Activated T-helper 2 cell treated with anti-CD3 and anti-CD28 coated beads, Interferon-gamma antibody, Interleukin-2, Interleukin-4, amounts not matched to agents 10 μg/mL and 5 μg/mL and 100 μg/mL, durations not matched to agents 14 hours and 24 hours and 36 hours (primary cell): Measurements from ENCODE around the gene ARID1A. TPM values are rescaled to one million over a fixed set of nuclear protein-coding genes. Genes with fewer than 3 reads are reported as not detected.
"Not testable (repeated sequence)": the region's sequence is repeated elsewhere in the genome, so short reads cannot be mapped to it uniquely, and the experiment has no call there.

Source experiments
- DNase-seq: peaks from one replicate; pipeline ENCODE4 v3.0.0; 2021; ENCODE audit warnings: low spot score
- H3K27ac Mint-ChIP-seq: one replicate; pipeline ENCODE4 v1.8.0; 2021; ENCODE audit warnings: mixed read lengths
- H3K27me3 Mint-ChIP-seq: one replicate; pipeline ENCODE4 v1.8.0; 2021; ENCODE audit warnings: low read depth, mixed read lengths
- H3K36me3 Mint-ChIP-seq: one replicate; pipeline ENCODE4 v1.8.0; 2021; ENCODE audit warnings: low read depth, mixed read lengths
- H3K4me1 Mint-ChIP-seq: one replicate; pipeline ENCODE4 v1.8.0; 2021; ENCODE audit warnings: low read depth, mixed read lengths
- H3K4me3 Mint-ChIP-seq: one replicate; pipeline ENCODE4 v1.8.0; 2021; ENCODE audit warnings: low read depth, mild to moderate bottlenecking, moderate library complexity, mixed read lengths
- H3K9me3 Mint-ChIP-seq: one replicate; pipeline ENCODE4 v1.8.0; 2021; ENCODE audit warnings: mixed read lengths
- intact Hi-C: fragments of 100-400 bp; cut with micrococcal nuclease; formaldehyde crosslinking; loops from one replicate; pipeline ENCODE4 v1.15.1; 2023
- total RNA-seq: library from RNA; stranded (reverse); gene quantifications from 2 replicates; pipeline ENCODE4 v1.2.3, GENCODE V29; 2022

ARID1A gene
- total RNA-seq, 1 donor from 2014 or later, result 109 TPM

DNA sequence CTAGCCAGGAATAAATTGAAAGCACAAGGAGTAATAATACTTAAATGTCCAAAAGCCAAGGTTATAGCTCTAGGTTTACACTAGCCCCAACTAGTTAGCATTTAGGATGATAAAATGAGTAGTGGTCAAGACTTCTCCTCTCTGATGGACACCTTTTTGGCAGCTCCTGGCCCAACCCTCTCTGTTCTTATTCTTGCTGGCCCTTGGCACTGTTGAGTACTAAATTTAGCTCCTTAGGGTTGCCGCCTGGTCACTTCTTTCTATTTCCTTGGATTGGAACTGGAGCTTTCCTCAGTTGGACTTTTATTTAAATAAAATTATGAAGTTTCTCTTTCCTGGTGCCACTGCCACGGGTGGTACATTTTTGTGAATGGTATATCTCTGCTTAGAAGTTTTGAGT, 28.3 kb downstream of the ARID1A start:
- Mint-ChIP-seq H3K36me3 (peaks cover 45% of the 10 kb centered on the region), H3K4me3 (no peak overlapping the region), H3K9me3 (no peaks in the 10 kb centered on the region), H3K4me1 (peaks cover 79% of the 10 kb centered on the region), H3K27ac (no peak overlapping the region), H3K27me3 (no peaks in the 10 kb centered on the region)
- intact Hi-C loops, result no loop called here
- DNase-seq, result no peak

DNA sequence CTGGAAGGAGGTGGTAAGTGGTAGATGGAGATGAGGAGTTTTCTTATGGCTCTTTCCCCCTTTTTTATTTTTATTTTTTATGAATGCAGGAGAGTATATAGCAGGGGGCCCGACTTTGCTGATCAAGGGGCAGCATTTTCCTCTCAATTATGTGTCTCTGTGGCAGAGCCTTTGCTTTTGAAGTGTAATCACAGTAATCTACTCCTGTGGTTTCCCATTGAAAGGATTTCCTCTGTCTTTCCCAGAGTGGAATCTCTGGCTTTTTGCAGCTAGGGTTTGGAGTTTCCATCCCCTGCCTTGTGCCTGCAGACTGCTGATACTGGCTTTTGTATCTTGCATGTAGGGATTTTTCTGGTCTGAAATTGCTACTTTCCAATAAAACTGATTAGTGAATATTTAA, 29.1 kb downstream of the ARID1A start:
- Mint-ChIP-seq H3K27me3 (no peaks in the 10 kb centered on the region), H3K36me3 (peaks cover 50% of the 10 kb centered on the region), H3K27ac (no peak overlapping the region), H3K9me3 (no peaks in the 10 kb centered on the region), H3K4me1 (peaks cover 80% of the 10 kb centered on the region), H3K4me3 (no peak overlapping the region)
- intact Hi-C loops, result no loop called here
- DNase-seq, result no peak

DNA sequence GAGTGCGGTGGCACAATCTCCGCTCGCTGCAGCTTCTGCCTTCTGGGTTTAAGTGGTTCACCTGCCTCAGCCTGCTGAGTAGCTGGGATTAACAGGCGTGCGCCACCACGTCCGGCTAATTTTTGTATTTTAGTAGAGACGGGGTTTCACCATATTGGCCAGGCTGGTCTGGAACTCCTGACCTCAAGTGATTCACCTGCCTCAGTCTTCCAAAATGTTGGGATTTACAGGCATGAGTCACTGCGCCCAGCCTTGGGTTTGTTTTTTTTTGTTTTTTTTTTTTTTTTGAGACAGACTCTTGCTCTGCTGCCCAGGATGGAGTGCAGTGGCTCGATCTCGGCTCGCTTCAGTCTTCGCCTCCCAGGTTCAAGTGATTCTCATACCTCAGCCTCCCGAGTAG, 30.1 kb downstream of the ARID1A start:
- H3K36me3 Mint-ChIP-seq, result peaks cover 52% of the 10 kb centered on the region
- H3K4me3 Mint-ChIP-seq, H3K27ac Mint-ChIP-seq, H3K27me3 Mint-ChIP-seq, DNase-seq, intact Hi-C loops, H3K9me3 Mint-ChIP-seq: not testable (repeated sequence)
- peaks cover 76% of the 10 kb centered on the region for H3K4me1 Mint-ChIP-seq

DNA sequence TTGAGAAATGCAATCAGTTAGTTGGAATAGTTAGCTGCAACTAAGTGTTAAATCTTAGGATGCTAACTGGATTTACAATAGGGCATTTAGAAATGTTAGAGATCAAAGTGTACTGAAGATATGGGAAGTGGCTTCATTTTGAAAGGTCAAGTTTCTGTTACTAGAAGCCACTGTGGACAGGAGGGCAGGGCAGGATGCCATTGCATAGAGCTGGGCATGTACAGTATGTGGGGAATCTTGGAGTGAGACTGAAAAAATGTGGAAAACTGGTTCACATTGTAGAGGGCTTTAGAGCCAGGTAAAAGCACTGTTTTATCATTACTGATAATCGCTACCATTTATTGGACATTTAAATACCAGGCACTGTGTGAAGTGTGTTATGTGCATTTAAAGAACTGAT, 31.0 kb downstream of the ARID1A start:
- intact Hi-C loops, result no loop called here
- H3K27me3 Mint-ChIP-seq, result no peaks in the 10 kb centered on the region

DNA sequence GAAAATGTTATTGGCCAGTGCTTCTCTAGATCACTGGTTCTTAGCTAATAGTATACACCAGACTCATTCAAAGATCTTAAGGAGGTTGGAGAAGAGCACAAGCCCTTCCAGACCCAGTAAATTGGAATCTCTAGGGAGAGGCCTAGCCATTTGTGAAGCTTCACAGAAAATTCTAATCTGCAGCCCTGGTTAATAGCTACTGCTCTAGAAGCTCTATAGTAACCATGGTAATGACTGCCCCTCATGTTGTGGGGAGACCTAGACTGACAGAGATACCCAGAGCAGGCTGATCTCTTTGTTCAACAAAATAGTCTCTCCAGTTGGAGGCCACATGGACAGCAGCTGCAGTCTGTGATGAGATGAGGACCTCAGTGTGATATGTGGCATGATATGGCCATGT, 31.7 kb downstream of the ARID1A start:
- Mint-ChIP-seq H3K36me3 (peaks cover 55% of the 10 kb centered on the region), H3K9me3 (no peaks in the 10 kb centered on the region), H3K4me3 (no peak overlapping the region), H3K27ac (no peak overlapping the region), H3K4me1 (peaks cover 69% of the 10 kb centered on the region), H3K27me3 (no peaks in the 10 kb centered on the region)
- no peak for DNase-seq
- intact Hi-C loops, result no loop called here

More for the DNA sequence above, 31.0 kb downstream of the ARID1A start:
- peaks cover 75% of the 10 kb centered on the region for H3K4me1 Mint-ChIP-seq
- H3K36me3 Mint-ChIP-seq, result peaks cover 52% of the 10 kb centered on the region
- H3K4me3 Mint-ChIP-seq, result no peak overlapping the region
- no peak for DNase-seq
- H3K27ac Mint-ChIP-seq, result peak overlapping the region; percentile 51
- no peaks in the 10 kb centered on the region for H3K9me3 Mint-ChIP-seq

DNA sequence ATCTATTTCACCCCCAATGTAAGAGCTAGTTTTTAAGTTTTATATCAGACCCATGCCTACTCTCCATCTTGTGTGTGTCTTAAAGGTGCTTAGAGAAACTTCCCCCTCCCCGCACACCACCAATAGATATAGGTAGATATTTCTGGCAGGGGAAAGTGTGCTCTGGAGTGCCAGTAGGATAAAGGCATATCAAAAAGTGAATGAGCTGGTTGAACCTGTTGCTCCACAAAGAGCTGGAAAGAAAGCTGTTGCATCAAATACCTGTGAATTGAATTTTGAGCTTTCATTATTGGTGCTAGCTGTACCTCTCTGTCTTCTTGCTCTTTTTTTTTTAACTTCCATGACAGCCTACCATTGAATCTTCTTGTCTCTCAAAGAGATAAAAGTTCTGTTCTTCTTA, 32.8 kb downstream of the ARID1A start:
- Mint-ChIP-seq H3K27ac (no peak overlapping the region), H3K36me3 (peaks cover 59% of the 10 kb centered on the region), H3K4me3 (no peak overlapping the region), H3K9me3 (no peaks in the 10 kb centered on the region), H3K4me1 (peaks cover 69% of the 10 kb centered on the region), H3K27me3 (no peaks in the 10 kb centered on the region)
- intact Hi-C loops, result no loop called here
- DNase-seq, result no peak

DNA sequence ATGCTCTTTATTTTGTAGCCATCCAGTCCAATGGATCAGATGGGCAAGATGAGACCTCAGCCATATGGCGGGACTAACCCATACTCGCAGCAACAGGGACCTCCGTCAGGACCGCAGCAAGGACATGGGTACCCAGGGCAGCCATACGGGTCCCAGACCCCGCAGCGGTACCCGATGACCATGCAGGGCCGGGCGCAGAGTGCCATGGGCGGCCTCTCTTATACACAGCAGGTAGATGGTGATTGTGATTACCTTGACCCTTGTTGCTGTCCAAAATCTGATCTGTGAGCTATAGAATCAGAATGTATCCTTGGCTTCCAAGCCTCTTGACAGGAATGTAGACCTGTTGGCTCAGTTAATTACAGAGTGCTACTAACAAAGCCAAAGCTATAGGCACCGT, 33.8 kb downstream of the ARID1A start:
- intact Hi-C loops, result no loop called here
- Mint-ChIP-seq H3K36me3 (peaks cover 61% of the 10 kb centered on the region), H3K27me3 (no peaks in the 10 kb centered on the region), H3K4me1 (peaks cover 69% of the 10 kb centered on the region), H3K4me3 (no peak overlapping the region), H3K27ac (no peak overlapping the region), H3K9me3 (no peaks in the 10 kb centered on the region)
- DNase-seq, result no peak

DNA sequence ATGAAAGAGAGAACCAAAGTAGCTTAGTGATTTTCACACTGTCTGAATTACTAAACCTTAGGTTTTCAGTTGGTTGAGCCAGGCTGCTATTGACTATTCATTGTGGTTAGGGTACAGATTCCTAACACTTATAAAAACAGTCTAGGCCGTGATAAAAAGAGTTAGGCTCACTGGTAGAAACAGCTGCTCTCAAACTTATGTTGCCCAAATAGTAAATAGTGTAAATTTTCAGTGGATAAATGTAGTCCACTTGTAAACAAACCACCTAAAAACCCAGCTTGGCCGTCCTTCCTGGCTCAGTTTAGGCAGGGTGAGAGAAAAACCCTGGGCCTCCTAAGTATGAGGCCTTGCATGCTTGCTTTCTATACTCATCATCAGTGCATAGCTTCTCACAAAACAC, 34.9 kb downstream of the ARID1A start:
- DNase-seq, result no peak
- intact Hi-C loops, result no loop called here
- H3K27ac Mint-ChIP-seq, result no peak overlapping the region
- H3K27me3 Mint-ChIP-seq, result no peaks in the 10 kb centered on the region
- H3K4me3 Mint-ChIP-seq, result no peak overlapping the region
- peaks cover 67% of the 10 kb centered on the region for H3K36me3 Mint-ChIP-seq
- no peaks in the 10 kb centered on the region for H3K9me3 Mint-ChIP-seq
- peaks cover 65% of the 10 kb centered on the region for H3K4me1 Mint-ChIP-seq

DNA sequence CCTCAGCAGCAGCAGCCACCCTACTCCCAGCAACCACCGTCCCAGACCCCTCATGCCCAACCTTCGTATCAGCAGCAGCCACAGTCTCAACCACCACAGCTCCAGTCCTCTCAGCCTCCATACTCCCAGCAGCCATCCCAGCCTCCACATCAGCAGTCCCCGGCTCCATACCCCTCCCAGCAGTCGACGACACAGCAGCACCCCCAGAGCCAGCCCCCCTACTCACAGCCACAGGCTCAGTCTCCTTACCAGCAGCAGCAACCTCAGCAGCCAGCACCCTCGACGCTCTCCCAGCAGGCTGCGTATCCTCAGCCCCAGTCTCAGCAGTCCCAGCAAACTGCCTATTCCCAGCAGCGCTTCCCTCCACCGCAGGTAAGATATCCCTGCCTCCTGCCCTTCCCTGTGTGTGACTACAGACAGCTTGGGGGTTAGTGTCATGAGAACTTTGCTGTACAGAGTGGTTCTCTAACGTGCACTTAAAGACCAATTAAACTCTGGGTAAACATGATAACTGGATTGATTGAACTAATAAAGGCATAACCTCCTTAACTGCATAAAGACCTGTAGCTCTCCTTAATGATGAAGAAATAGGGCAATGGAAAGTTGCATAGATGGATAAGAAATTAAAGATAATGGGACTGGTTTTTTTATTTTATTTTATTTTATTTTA, 35.6 kb downstream of the ARID1A start:
- DNase-seq, result no peak
- Mint-ChIP-seq H3K9me3 (no peaks in the 10 kb centered on the region), H3K27me3 (no peaks in the 10 kb centered on the region), H3K4me3 (no peak overlapping the region), H3K4me1 (peaks cover 65% of the 10 kb centered on the region), H3K27ac (no peak overlapping the region), H3K36me3 (peaks cover 70% of the 10 kb centered on the region)
- intact Hi-C loops, result no loop called here

DNA sequence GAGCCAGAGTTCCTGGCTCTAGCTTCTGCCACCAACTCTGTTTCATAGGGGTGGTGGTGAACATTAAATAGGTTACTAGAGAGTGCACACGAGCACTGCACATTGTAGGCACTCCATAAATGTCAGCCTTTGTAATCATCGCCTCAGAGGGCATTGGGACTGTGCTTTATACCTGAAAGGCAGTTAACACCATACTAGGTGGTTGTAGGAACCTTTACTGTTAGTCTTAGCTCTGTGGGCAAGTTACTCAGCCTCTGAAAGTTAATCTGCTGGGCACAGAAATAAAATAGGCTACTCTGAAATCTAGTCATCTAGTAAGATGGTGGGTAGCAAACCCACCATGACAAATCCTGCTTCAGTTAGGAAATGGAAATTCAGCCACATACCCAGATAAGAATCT, 37.6 kb downstream of the ARID1A start:
- Mint-ChIP-seq H3K36me3 (peaks cover 79% of the 10 kb centered on the region), H3K4me3 (no peak overlapping the region), H3K27me3 (no peaks in the 10 kb centered on the region), H3K27ac (peak overlapping the region; percentile 63), H3K4me1 (peaks cover 48% of the 10 kb centered on the region), H3K9me3 (no peaks in the 10 kb centered on the region)
- intact Hi-C loops, result loop anchor here (1.0 kb wide), 1 partner anchor 11 kb away; no protein-coding TSS in a partner anchor
- no peak for DNase-seq

DNA sequence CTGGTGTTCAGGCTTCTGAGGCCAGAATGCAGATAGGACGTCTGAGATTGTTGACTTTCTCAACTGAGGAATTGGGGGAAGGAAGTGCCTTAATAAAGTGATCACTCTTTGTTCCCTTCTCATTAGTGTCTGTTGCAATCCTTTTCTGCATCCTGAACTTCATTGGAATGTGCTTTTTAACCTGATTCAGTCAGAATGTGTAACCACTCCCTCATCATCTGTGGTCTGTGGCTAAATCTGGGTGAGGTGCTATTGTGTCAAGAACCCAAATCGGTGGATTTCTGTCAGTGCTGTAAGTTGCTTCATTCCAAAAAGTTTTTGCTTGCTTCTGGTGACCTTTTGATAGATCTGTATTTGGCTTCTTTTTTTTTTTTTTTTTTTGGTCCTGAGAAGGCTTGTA, 38.2 kb downstream of the ARID1A start:
- Mint-ChIP-seq H3K27ac (peak overlapping the region; percentile 63), H3K36me3 (peaks cover 76% of the 10 kb centered on the region), H3K9me3 (no peaks in the 10 kb centered on the region), H3K4me3 (no peak overlapping the region), H3K27me3 (no peaks in the 10 kb centered on the region), H3K4me1 (peaks cover 43% of the 10 kb centered on the region)
- no peak for DNase-seq
- intact Hi-C loops, result loop anchor here (1.0 kb wide), 1 partner anchor 10 kb away; no protein-coding TSS in a partner anchor

DNA sequence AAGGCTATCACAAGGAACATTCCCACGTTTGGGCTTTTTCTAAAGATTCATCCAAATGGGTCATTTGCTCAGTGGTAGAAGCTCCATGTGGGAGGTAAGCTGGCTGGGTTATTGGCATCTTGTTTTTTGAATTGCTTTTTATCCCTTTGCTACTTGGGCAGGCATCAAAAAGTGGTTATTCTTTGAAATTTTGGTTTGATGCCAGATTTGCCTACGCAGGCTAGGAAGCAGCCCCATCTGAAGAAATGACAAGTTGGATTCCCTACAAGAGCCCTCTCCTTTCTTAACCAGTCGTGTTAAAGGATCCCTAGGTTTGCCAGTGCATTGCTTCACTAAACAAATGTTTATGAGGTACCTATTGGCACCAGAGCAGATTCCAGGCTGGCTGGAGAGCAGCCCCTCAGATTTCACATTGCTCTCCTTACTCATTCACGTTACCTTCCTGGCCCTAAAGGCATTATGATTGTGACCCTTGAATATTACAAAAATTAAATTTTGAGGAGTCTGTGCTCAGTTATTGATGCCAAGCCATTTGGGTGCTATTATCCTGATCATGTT, 38.8 kb downstream of the ARID1A start:
- DNase-seq, result no peak
- intact Hi-C loops, result no loop called here
- Mint-ChIP-seq H3K4me3 (no peak overlapping the region), H3K9me3 (no peaks in the 10 kb centered on the region), H3K27me3 (no peaks in the 10 kb centered on the region), H3K27ac (no peak overlapping the region), H3K36me3 (peaks cover 77% of the 10 kb centered on the region), H3K4me1 (peaks cover 47% of the 10 kb centered on the region)

DNA sequence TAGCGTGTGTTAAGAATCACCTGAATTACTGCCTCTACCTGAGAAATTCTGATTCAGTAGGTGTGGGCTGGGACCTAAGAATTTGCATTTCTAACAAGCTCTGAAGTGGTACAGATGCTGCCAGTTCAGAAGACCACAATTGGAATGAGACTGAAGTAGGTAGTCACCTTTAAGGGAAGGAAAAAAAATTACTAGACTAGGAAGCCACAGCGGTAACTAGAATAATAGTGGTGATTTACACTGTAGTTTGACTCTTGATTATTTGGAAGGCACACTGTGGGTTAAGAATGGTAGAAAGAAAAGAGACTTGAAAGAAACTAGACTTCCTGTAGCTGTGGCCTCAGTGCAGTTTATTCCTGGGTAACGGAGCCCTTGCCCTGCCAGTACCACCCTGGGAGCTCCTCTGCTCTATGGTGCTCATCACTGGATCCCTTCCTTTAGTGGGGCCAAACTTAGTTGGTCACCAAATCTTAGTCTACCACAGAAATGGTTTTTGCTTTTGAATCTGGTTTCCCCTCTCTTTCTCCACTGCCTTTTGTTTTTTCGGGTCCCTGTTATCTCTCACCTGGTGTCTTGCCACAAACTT, 43.6 kb downstream of the ARID1A start:
- no peak overlapping the region for H3K4me3 Mint-ChIP-seq
- DNase-seq, result no peak
- intact Hi-C loops, result no loop called here

More for the DNA sequence above, 43.6 kb downstream of the ARID1A start:
- no peaks in the 10 kb centered on the region for H3K9me3 Mint-ChIP-seq
- peaks cover 73% of the 10 kb centered on the region for H3K36me3 Mint-ChIP-seq
- peak overlapping the region; percentile 64 for H3K27ac Mint-ChIP-seq
- peaks cover 57% of the 10 kb centered on the region for H3K4me1 Mint-ChIP-seq
- H3K27me3 Mint-ChIP-seq, result no peaks in the 10 kb centered on the region
